Peyer's patch (tissue), 4 donors: Measurements from ENCODE around the gene MSX2. TPM values are rescaled to one million over a fixed set of nuclear protein-coding genes. Genes with fewer than 3 reads are reported as not detected.

ENCODE experiments used
- DNase-seq, 3 donors: peaks; one replicate each; pipeline ENCODE4 v3.0.0-alpha.2; 2017 to 2019
- H3K27ac ChIP-seq, 4 donors: fragments of 200-600 bp; sonication (generic); one replicate each; pipeline ENCODE4 v1.5.1; 2016 to 2019
- H3K27me3 ChIP-seq, 2 donors: fragments of 200-600 bp; sonication (generic); one replicate each; pipeline ENCODE4 v1.5.1; 2019
- H3K36me3 ChIP-seq, 3 donors: fragments of 200-600 bp; sonication (generic); one replicate each; pipeline ENCODE4 v1.5.1; 2016 to 2019
- H3K4me1 ChIP-seq, 4 donors: fragments of 200-600 bp; sonication (generic); one replicate each; pipeline ENCODE4 v1.5.1; 2016 to 2019
- H3K4me3 ChIP-seq, 4 donors: fragments of 200-600 bp; sonication (generic); 1 replicate in 3 of 4; 2 replicates in 1 of 4; pipeline ENCODE4 v1.5.1; 2016 to 2019; ENCODE audit warnings: mild to moderate bottlenecking in 1 of 4
- H3K9me3 ChIP-seq, 4 donors: fragments of 200-600 bp; sonication (generic); one replicate each; pipeline ENCODE4 v1.5.1; 2016 to 2019; ENCODE audit warnings: mild to moderate bottlenecking in 1 of 4
- CTCF ChIP-seq, 6 experiments: fragments of 450-650 bp in 4 of 6; fragments of 200-600 bp in 2 of 6; sonication (generic) in 1 of 6; IDR thresholded peaks; one replicate each; pipeline ENCODE4 v1.5.1; 2017 to 2019; ENCODE audit warnings: antibody characterized with exemption in 6 of 6, mild to moderate bottlenecking in 3 of 6, moderate library complexity in 1 of 6
- POLR2A ChIP-seq, 2 donors: fragments of 450-650 bp; IDR thresholded peaks; one replicate each; pipeline ENCODE4 v1.5.1; 2017; ENCODE audit warnings: antibody characterized with exemption in 2 of 2, mild to moderate bottlenecking in 2 of 2, moderate library complexity in 2 of 2
- total RNA-seq, 4 donors: library from RNA; depleted of rRNA; stranded (reverse); fragments of >200 nt; gene quantifications; one replicate each; pipeline ENCODE4 v1.1.0, GENCODE V29; 2016

The MSX2 gene
- total RNA-seq, 4 donors from 2014 or later, result 1.6 to 2.7 (median 2.1) TPM; not detected in 1

- no peak for DNase-seq
- H3K36me3 ChIP-seq, result no peaks in the 10 kb centered on the region
Observed at GRCh38 chr5:174708476-174709207, 15.7 kb upstream of the MSX2 start.

DNA sequence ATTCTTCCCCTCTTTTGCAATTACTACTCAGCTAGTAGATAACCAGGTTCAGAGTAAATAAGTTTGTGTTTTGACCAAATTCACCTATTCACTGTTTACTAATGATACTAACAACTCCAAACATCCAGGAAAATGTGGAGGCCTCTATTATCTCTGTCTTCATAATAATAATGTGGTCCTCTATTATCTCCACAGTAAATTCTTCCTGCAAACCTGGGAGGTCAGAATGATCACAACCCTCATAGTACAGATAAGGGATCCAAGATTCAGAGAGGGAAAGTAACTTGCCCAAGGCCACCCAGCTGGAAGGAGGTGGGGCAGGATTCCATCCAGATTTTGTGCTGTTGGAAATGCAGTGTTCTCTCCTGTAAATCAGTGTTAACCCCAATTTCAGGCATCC, 9.6 kb upstream of the MSX2 start:
- H3K4me3 ChIP-seq, result no peak overlapping the region
- TF ChIP-seq CTCF (IDR thresholded peaks at IDR 0.05) (no peak), POLR2A (IDR thresholded peaks at IDR 0.05) (no peak)
- H3K36me3 ChIP-seq, result no peaks in the 10 kb centered on the region
- DNase-seq, result no peak
- peaks cover 0 to 5% of the 10 kb centered on the region in 2 donors for H3K27me3 ChIP-seq
- no peak overlapping the region for H3K27ac ChIP-seq
- H3K4me1 ChIP-seq, result no peaks in the 10 kb centered on the region
- H3K9me3 ChIP-seq, result no peaks in the 10 kb centered on the region

More at GRCh38 chr5:174708476-174709207, 15.7 kb upstream of the MSX2 start:
- Histone ChIP-seq H3K27me3 (no peaks in the 10 kb centered on the region), H3K4me3 (no peak overlapping the region), H3K27ac (no peak overlapping the region), H3K4me1 (no peaks in the 10 kb centered on the region), H3K9me3 (no peaks in the 10 kb centered on the region)
- TF ChIP-seq CTCF (IDR thresholded peaks at IDR 0.05), result no peak
- TF ChIP-seq POLR2A (IDR thresholded peaks at IDR 0.05), result no peak

DNA sequence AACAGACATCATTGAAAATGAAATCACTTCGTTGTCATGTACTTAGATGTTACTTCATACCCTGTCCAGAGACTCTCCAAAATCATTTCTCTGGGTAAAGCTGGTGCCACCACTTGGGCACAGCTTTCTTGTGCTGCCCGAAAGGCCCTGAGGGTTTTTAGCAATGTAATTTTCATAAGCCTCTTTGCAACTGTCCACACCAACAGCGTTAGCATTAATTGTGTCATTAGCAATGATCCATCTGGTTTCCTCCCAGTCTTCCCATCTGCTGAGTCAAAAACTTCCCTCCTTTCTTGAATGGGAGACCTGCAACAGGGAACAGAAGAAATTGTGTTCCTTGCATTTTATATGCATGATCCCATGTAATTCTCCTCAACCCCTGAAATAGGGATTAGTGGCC, 8.6 kb upstream of the MSX2 start:
- peaks cover 0 to 3% (median 0%) of the 10 kb centered on the region in 4 donors for H3K4me1 ChIP-seq
- TF ChIP-seq POLR2A (IDR thresholded peaks at IDR 0.05) (no peak), CTCF (IDR thresholded peaks at IDR 0.05) (no peak)
- no peaks in the 10 kb centered on the region for H3K9me3 ChIP-seq
- peaks cover 0 to 16% of the 10 kb centered on the region in 2 donors for H3K27me3 ChIP-seq
- H3K27ac ChIP-seq, result no peak overlapping the region
- no peak for DNase-seq
- no peak overlapping the region for H3K4me3 ChIP-seq
- H3K36me3 ChIP-seq, result no peaks in the 10 kb centered on the region

- Histone ChIP-seq H3K4me3 (no peak overlapping the region), H3K4me1 (peaks cover 0 to 11% (median 0%) of the 10 kb centered on the region in 4 donors), H3K36me3 (no peaks in the 10 kb centered on the region), H3K27me3 (peaks cover 0 to 32% of the 10 kb centered on the region in 2 donors), H3K27ac (no peak overlapping the region), H3K9me3 (no peaks in the 10 kb centered on the region)
- no peak for DNase-seq
- TF ChIP-seq CTCF (IDR thresholded peaks at IDR 0.05), result no peak
- no peak for TF ChIP-seq POLR2A (IDR thresholded peaks at IDR 0.05)
Observed at GRCh38 chr5:174717826-174718455, 6.4 kb upstream of the MSX2 start.

DNA sequence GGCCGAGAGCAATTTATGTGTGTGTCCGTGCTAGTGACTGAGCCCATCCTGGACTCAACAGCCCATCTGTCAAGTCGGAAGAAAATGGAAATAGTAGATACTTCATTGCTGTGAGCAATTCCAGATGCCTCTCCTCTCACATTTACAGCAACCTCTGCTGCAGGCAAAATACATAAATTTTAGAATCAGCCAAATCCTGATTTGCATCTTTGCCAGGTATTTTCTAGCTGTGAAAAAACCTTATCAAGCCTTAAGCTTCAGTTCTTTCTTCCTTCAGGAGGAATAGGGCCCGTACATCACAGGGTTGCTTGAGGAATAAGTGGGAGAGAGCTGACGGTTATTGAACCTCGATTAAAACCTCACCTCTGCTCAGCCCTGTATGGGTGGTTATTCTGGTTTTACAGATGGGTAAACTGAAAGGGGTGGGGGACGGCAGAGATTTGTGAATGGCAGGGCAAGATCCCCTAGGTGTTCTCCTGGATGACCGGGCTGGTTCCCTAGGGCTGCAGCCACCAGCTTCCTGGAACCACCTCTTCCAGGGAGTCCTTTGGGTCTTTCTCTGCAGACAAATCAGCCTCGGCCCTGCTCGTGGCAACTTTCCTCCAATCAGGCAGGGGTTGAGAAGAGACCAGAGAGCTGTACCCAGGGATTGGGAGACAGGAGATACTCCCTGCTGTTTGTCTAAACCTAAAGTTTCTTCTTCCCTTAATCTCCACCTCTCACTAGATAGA, 5.3 kb upstream of the MSX2 start:
- DNase-seq, result no peak
- Histone ChIP-seq H3K36me3 (no peaks in the 10 kb centered on the region), H3K27me3 (peaks cover 0 to 37% of the 10 kb centered on the region in 2 donors), H3K9me3 (no peaks in the 10 kb centered on the region), H3K4me1 (peaks cover 0 to 21% (median 0%) of the 10 kb centered on the region in 4 donors), H3K27ac (no peak overlapping the region), H3K4me3 (no peak overlapping the region)
- TF ChIP-seq CTCF (IDR thresholded peaks at IDR 0.05) (no peak), POLR2A (IDR thresholded peaks at IDR 0.05) (no peak)
